Stimulated activated CD4-positive, alpha-beta T cell treated with anti-CD3 and anti-CD28 coated beads, Interleukin-2, amount 100 ng/mL, for 48 hours (primary cell): Measurements from ENCODE around the gene RALGAPA2.

Source experiments
- DNase-seq, 2 donors: peaks; one replicate each; pipeline ENCODE4 v3.0.0-alpha.2; 2020

The RALGAPA2 gene

DNA sequence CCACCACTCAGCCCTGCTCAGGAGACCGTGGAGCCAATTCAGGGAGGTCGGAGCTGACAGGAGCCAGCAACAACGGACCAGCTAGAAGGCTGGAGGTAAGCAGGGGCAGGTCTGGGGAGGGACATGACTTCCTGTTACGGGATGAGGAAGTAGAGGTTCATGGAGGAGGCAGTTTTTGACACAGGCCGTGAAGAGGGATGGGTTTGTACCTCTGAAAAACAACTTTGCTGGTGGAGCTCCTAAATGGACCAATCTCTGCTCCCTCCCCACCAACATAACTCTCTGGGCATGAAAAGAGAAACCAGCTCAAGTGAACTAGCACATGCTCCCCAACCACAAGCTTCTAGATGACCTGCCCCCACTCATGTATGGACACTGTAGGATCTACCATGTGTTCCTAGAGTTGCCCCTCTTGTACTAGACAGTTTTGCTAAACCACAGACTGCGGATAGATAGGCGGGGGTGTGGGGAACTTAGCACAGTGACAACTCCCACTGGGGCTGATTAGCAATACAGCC, 31.4 kb downstream of the RALGAPA2 start:
- no peak for DNase-seq

DNA sequence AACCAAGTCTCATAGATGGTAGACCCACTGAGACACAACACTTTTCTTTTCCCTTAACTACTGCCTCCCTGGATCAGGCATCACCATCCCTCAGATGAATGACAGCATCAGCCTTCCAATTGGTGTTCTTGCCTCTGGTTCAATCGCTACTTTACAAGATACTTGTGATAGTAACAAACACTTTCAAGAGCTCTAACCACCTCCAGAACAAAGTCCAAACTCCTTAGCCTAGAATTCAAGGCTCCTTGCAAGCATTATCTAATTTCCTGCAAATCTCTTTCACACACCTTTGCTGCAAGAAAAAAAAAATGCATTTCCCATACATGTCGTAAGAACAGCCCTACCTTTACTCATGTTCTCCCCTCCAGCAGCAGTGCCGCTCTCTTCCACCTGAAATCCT, 33.1 kb downstream of the RALGAPA2 start:
- DNase-seq = no peak

DNA sequence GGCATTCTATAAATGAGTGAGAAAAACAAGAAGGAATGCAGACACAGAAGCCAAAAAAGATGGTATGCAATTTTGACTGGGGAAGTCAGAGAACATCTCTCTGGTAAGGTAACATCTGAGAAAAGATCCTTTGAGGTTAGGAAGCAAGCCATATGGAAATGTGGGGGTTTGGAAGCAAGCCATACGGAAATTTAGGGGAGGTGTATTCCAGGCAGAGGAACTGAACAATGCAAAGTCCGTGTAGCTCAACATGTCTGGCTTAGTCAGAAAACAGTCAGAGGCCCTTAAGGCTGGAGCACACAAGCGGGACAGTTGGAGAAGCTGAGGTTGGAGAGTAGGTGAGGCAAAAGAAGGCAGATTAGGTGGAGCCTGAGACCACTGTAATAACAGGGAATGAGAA, 35.3 kb downstream of the RALGAPA2 start:
- no peak for DNase-seq

DNA sequence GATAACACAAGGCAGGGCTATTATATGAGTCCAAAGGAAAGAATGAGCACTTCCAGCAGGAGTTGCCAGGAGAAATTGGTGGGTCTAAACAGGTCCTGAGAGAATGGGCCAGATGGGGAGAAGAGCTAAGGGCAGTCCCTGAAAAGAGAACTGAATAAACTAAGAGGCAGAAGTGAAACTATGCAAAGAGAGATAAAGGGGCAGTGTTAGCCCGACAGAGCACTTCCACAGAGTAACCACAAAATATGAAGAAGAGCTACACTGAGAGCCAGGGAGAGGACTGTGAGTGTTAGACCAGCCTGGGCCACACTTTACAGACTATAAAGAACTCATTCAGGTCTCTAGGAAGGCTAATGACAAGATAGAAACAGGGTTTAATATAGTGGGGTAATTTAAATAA, 43.8 kb downstream of the RALGAPA2 start:
- DNase-seq = no peak

DNA sequence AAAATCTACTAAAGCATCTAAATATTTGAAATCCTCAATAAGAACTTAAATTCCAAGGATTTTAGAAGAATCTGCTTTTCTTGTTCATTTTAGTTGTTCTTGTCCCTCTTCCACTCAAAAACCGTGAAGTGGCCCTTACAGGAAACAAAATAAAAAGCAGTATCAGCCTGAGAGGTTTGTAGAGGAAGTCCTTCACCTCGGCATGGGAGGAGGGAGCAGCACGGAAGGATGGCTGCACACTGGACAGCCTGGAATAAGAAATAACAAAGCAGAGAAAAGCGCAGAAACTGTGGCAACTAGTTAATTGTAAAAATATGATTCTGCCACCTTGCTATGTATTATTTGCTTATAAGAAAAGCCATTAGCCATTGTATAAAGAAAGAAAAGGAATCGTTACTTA, 46.1 kb downstream of the RALGAPA2 start:
- DNase-seq = no peak

DNA sequence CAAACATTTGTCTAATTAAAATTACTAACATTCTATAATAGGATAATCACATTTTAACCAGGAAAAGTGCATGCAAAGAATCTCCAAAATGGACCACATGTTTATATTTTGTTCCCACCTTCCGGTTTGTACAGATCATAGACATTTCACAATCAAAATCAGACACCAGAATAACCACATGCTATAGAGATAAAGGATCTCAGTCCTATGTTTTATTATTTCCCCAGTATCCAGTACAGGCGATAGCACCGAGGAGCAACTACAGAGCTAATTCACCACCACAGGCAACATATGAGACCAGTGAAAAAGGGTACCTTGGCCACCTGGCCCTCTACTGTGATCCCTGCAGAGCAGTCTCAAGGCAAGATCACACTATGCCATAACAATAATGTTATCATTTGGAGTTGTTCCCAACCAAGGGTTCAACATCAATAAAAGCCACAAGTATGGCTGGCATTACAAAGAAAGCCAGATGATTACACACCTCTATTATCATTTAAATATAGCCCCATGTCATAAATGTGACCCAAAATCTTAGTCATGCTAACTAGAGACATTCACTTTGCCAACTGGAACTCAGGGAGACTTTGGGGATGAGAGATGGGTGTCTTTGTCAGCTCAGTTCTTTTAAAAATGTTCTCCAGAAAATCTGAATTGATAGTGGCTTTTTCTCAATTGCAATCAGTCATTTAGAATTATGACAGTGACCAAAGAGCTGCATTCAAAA, 46.7 kb downstream of the RALGAPA2 start:
- no peak for DNase-seq

DNA sequence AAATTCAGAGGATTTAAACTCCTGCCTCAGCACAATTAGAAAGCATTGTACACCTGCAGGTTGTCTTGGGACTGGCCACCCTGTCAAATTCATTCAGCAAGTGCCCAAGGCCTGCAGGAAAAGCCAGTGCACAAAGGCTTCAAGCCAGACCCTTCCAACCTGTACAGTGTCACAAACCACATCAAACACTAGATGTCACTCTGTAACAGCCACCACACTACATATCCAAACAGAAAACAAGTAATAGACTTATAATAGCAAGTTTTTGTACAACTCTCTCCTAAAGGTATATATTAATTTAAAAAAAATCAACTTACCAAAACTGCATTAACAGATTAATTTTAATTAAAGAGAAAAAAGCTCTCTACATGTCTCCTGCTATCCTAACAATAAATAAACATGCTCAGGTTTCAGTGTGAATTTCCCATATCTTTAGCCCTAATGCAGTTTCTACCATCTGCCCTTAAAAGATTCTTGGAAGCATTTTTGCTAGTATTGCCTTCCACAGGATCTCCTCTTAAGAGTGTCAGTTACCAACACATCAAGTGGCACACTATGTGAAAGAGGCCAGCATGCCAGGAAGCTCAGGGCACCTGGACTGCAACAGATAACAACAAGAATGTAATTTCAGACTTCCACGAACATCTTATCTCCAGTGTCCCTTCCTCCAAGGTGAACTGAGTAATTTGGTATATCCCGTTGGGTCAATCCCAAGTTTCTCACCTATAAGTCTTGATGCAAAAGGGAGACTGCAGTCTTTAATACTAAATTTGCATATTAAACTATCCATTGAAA, 47.5 kb downstream of the RALGAPA2 start:
- DNase-seq = no peak

DNA sequence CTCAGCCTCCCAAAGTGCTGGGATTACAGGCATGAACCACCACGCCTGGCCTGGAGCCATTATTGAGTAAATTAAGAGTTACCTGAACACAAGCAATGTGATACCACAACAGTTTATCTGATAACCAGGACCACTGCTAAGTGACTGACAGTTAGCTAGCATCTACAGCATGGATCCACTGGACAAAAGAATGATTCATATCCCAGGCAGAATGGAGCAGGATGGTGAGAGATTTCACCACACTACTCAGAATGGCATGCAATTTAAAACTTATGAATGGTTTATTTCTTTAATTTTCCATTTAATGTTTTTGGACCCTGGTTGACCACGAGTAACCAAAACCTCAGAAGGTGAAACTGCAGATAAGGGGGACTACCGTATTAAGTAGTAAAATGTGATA, 48.6 kb downstream of the RALGAPA2 start:
- DNase-seq = no peak

DNA sequence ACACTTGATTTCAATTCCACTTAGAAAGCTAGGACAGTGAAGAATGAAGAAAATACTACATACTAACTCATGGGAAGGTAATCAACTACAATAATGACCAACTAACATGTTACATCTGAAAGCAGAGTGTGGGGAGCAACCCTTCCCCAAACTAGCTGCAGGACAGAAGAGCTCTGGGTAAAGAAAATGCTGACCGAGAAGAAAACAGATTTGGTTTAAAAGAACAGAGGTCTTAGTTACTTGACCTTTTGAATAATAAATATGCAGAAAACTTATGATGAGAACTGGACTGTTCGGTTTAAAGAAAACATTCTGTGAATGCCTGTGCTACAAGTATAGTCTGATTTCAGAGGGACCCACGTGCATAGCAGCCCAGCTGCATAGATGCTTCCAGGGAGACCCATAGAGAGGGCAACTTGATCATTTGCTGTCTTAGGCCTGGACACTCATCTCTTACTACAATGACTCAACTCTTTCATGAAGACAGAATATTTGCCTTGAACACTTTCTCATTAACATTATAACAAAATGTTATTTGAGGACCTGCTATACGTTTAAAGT, 53.5 kb downstream of the RALGAPA2 start:
- no peak for DNase-seq

DNA sequence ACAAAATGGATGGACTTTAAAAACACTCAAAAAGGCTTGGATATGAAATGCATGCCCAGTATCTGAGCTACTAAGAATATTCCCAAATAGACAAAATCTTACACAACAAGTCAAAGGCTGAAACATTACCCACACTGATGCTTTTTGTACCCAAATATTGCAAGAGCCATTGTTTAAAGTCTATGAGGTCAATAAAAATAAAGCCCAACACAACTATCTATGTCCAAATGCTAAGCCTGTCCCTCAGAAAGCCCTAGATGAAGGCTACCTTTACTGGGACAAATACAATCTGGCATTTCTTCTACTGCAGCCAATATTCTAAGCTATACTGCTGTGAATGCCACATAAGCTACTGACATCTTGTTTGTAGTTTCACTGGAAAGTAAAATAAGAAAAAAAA, 54.3 kb downstream of the RALGAPA2 start:
- DNase-seq = no peak

DNA sequence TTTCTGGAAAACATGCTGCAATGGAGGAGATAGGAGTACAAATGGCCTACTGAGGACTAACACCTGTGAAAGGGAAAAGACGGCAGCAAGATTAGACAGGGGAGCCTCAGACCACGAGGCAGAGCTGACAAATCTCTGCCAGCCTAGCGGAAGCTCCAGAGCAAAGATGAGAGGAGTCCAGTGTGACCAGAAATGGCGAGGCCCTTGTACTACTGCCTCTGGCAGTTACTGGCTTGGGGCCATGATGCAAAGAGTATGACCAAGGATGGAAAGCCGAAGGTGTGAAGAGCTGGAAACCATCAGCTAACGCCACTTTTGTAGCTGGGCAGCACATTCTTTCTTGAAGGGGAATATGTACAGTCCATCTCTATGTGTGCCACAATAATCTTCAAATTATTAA, 55.4 kb downstream of the RALGAPA2 start:
- no peak for DNase-seq

DNA sequence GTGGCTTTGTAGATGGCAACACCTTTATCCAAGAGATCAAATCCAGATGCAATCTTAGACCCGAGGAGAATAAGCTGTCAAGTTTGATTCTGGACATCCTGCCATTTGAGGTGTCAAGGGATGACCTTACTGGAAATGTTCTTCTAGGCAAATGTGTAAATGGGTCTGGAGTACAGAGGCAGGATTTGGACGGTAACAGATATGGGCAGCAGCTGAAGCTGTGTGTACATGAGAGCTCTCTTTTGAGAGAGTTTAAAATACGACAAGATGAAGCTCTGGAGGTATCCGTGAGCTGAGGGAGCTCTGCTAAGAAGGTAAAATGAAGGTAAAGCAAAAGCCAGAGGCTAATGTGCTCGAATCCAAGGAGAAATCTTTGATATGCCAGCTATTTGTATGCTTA, 56.6 kb downstream of the RALGAPA2 start:
- DNase-seq = no peak

DNA sequence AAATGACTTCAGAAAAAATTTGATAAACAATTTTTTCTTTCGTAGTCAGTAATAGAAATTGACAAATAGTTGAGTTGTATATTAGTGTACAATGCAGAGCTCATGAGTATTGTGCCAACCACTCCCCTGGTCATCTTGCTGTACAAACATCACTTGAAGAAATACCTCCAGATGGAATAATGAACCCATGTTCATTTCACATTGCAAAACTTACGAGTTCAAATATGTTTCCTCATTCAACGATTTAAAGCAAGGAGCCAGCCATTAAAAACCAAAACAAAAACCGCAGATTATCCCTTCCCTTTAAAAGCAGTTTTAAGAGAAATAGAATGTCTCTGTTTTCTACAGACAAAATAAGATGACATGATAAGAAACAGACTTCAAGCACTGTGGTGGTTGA, 62.5 kb downstream of the RALGAPA2 start:
- no peak for DNase-seq

DNA sequence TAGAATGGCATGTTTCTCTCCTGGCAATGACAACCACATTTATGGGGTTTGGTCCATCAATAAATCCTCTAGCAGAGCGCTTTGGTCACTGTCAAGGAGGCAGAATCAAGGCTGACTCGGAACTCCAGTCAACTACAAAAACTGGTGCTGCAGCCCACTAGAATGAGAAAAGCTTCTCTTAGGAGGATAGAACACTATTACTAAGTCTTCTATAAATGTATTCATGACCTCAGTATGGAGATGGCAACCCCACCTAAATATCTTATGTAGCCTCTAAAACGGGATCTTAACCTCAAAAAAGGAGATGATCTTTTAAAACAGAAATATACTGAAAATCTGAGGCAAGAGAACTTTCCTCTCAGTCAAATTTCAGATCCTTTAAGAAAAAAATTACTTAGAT, 68.5 kb downstream of the RALGAPA2 start:
- no peak for DNase-seq

DNA sequence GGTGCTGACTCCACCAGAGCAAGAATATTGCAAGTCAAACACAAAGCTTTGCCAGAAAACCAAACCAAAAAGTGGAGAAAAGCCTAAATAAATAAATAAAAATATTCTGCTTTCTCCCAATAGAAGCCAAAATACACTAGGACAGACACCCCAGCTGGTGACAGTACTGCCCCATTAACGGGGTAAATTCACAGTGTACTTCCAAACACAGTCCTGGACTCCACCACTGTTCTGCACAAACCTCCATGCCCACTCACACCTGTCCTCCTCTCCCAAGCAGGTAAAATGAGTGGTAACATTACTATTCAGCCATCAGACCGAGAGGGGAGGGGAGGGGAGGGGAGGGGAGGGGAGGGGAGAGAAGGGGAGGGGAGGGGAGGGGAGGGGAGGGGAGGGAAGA, 70.7 kb downstream of the RALGAPA2 start:
- DNase-seq = no peak

DNA sequence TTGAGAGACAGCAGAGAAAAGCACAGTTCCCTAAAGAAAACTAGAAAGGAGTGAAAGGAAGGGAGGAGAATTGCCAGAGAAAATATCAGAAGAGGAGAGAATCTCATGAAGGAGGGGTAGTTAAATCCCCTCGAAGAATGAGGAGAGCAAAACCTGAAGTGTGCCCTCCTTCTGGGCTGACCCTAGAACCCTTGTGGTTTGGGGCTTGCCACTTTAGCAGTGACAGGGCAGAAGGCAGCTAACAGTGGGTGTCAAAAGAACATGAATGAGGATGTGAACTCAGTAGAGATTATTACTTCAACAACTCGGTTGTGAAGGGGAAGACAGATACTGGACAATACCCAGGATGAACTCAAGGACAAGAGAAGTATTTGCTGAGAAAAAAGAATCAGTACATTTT, 73.6 kb downstream of the RALGAPA2 start:
- no peak for DNase-seq

DNA sequence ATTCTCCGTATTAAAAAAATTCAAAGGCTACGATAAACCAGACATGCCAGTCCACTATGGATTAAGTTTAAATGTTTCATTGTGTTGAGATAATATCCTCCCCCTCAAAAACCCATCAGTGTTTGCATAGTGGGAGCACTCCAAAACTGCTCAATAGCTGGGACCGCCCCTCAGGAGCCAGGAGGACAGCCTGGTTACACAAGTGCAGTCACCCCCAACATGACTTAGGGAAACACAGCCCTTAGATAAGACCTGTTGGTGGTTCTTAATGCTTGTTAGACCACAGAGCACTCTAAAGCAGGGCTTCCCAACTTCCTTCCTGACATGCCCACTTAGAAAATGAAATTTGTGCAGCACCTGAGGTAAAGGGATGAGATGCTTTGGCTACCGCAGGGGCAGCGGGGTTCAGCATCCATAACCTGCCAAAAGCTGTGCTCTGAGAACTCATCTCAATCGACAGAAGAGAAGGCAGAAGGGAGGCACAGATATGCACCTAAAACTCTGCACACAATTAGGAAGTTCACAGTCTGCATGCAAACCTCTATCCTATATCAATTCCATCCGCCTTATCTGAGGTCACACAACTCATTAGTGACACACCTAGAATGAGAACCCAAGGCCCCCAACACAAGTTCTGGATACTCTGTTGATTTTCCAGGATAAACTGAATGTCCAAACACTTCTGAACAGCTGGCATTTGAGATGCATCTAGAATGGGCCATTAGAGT, 74.3 kb downstream of the RALGAPA2 start:
- DNase-seq = no peak

DNA sequence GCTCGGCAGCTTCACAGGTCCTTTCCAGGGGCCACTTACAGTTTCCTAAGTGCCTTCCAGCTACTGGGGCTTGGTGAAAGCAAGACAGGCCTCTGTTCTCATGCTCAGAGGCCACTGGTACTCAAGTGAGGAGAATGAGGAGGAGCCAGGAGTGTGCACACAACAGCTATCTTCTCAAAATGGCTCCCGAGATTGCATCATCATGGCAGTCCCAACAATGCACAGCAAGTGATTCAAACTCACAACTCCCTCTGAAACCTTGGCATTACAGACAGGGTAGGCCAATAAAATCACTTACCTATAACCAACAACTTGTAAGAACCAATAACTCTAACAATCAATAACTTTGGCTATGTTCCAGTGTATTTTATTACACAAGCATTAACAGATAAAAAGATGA, 77.4 kb downstream of the RALGAPA2 start:
- no peak for DNase-seq

DNA sequence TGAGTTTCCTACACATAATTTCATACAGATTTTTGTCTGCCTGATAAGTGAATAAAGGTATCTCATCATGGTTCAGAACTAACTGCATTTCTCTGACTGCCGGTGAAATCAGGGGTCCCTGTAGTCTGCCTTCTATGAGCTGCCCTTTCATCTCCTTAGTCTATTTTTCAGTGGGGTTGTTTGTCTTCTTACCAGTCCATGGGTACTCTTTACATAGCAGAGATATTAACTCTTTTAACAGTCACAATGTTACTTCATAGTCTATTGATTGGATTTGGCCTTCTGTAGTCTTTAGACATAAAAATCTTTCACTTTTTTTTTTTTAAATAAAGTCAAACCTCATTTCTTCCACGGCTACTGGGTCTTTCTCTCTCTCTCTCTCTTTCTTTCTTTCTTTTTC, 79.8 kb downstream of the RALGAPA2 start:
- no peak for DNase-seq

DNA sequence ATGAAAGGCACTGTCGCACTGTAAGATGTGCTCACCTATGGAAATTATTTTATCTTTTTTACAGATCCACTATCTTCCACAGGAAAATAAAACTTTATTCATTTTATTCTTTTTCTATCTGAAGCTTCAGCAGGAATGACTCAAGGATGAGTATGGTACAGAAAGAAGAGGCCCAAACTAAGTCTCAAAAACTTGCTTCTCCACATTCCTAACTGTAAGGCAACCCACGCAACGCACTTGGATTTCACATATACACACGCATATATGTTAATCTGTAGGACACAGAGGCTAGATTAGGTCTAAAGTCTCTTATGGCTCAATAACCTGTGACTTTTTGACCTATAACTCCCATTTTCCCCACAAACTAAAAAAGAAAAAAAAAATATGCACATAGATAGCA, 81.9 kb downstream of the RALGAPA2 start:
- no peak for DNase-seq

DNA sequence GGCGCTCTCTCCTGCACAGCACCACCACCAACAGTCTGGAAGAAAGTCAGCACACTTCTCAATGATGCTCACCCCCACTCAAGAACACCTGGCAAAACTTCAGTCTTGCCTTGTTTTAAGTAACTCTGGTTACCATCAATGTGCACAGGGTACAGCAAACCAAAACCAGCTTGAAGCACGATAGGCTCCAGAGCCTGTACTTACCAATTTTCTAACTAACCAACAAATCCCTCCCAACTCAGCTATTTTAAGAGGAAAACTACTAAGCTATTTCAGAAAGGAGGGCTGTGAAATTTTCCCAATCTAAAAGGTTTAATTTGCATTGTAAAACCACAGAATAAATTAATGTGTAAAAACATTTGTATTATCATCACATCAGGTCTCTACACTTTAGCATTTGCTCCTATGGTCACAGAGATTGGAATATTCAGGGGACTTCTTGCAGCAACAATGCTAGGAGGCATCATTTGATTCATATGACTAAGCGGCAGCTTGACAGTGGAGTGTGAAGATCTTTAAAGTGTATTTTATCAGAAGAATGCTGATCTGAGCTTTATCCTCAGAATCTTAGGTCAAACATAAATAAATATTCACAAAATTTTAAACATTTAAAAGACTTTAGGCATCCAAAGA, 82.8 kb downstream of the RALGAPA2 start:
- no peak for DNase-seq

DNA sequence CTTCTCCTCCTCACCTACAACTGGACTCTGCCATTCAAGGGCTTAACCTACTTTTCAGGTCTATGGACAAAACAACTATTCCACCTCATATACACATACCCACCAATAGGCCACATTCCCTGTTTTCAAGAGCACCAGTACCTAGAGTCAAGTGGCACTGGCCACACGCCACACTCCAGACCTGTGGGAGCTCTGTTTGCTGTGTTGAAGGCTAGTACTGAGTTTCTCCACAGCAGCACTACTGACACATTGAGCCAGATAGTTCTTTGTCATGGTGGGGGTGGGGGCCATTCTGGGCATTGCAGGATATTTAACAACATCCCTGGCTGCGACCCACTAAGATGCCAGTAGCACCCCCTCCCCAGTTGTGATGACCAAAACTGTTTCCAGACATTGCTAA, 84.1 kb downstream of the RALGAPA2 start:
- no peak for DNase-seq

DNA sequence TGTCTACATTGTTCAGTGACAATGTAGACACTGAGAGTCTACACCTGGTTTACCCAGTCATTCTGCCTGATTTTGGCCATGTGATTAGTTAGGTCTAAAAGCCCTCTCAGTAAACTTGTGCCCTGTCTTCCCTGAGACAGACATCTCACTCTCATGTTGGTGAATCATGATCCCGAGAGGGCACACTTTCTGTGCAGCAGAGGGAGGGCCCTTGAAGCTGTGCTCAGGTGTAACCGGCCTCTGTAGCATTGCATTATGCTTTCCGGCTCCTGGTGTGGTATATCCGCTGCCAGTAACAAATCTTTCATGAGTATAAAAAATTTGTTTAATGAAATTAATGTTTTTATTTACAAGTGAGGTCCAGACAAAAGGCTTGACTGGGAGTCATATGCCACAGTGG, 85.0 kb downstream of the RALGAPA2 start:
- DNase-seq = no peak
